Right lobe of liver (tissue), 4 donors: ENCODE measurements around the gene ATP13A2.
"Not testable (repeated sequence)": the region's sequence is repeated elsewhere in the genome, so short reads cannot be mapped to it uniquely, and the experiment has no call there.

ENCODE experiments used
- CTCF ChIP-seq, 4 donors: fragments of 200-600 bp in 3 of 4; fragments of 450-650 bp in 1 of 4; IDR thresholded peaks; one replicate each; pipeline versions ENCODE4 v1.5.1 to v1.8.0; 2016 to 2022; ENCODE audit warnings: antibody characterized with exemption in 4 of 4, mild to moderate bottlenecking in 2 of 4
- POLR2A ChIP-seq: fragments of 450-650 bp; IDR thresholded peaks from one replicate; pipeline ENCODE4 v1.6.1; 2017; ENCODE audit warnings: antibody characterized with exemption, mild to moderate bottlenecking
- donor health status: DM: no; HTN: no; CAD: no.
- donor health status: DM: no; HTN: no; CAD: no.
- donor health status: DM: no; HTN: yes; CAD: no.

DNA sequence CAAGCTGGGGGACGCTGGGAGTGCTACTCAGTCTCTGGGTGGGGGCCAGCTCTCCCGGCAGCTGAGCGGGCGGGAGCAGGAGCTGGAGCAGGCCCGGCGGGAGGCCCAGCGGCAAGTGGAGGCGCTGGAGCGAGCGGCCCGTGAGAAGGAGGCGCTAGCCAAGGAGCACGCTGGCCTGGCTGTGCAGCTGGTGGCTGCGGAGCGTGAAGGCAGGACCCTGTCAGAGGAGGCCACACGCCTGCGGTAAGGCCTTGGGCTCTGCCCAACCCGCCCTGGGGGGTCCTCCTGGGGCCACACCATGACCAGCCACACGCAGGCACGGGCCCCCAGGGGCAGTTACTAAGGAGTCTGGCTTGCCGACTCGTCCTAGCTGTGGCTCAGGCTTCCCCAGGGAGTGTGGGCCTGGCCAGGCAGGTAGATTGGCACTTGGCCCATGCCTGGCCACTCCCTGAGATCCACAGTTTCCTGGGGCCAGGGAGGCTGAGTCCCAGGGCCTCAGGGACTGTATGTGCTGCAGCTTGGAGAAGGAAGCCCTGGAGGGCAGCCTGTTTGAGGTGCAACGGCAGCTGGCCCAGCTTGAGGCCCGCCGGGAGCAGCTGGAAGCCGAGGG lies 63.3 kb downstream of the ATP13A2 start:
- TF ChIP-seq CTCF (IDR thresholded peaks at IDR 0.05); POLR2A: not testable (repeated sequence)
